NCI-H128 (cell line): ENCODE data around the gene ZFYVE21.
"Not testable (repeated sequence)": the region's sequence is repeated elsewhere in the genome, so short reads cannot be mapped to it uniquely, and the experiment has no call there.

Source experiments
- DNase-seq: peaks from one replicate; lab custom pipeline; 2025; ENCODE audit not compliant: unreplicated experiment; lab: John Stamatoyannopoulos, UW

Gene ZFYVE21

DNA sequence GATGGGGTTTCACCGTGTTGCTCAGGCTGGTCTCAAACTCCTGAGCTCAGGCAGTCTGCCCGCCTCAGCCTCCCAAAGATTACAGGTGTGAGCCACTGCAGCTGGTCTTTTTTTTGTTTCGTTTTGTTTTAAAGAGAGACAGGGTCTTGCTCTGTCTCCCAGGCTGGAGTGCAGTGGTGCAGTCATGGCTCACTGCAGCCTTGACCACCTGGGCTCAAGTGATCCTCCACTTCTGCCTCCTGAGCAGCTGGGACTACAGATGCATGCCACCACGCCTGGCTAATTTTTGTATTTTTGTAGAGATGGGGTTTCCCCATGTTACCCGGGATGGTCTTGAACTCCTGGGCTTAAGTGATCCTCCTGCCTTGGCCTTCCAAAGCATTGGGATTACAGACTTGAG is 24.0 kb upstream of the ZFYVE21 start:
- DNase-seq, result not testable (repeated sequence)

DNA sequence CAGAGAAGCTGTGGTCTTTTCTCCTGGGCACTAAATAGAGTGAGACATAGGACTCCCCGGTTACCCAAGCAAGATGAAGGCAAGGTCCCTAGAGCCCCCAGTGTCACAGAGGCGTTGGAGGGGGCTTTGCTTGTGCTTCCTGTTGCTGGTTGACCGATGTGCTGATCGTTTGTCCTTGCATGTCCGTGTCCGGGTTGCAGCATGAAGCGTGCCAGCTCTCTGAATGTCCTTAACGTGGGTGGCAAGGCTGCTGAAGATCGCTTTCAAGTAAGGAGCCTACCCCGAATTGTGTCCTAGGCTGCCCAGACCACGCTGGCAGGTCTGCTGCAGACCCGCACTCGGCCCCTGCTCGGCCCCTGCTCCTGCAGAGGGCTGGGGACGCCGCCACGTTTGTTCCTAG is 23.5 kb upstream of the ZFYVE21 start:
- no peak for DNase-seq

DNA sequence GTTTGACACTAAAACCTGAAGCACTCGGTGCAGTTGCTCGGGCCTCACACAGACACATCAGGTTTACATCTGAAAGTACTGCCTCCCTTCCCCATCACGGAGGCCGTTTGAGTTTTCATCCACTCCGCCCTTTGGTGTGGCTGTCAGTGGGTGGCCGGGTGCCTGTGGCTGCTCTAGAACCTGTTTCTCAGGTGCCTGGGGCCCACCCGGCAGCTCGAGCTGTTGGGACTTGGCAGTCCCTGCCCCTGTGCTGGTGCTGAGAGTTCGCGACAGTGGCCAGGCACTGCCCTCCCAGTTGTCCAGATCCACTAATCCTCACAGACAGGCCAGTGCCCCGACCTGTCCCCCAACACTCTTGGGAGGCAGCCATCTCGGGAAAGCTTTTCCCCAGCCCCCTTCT is 22.7 kb upstream of the ZFYVE21 start:
- DNase-seq, result no peak

DNA sequence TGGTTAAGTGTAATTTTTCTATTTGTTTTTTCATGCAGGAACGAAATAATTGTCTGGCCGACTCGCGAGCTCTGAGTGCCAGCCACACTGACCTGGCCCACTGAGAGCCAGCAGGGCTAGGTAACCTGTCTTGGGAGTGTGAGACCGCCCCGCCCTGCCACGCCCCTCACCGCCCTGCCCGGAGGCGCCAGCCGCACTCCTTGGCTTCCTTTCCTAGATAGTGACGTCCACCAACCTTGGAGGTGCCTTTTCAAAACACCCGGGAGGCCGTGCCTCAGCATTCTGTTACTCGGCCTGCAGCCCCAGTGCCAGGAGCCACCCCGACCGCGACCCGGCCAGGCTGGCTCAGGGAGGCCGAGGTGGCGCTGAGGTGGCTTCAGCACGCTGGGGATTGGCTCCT is 22.1 kb upstream of the ZFYVE21 start:
- DNase-seq, result no peak

DNA sequence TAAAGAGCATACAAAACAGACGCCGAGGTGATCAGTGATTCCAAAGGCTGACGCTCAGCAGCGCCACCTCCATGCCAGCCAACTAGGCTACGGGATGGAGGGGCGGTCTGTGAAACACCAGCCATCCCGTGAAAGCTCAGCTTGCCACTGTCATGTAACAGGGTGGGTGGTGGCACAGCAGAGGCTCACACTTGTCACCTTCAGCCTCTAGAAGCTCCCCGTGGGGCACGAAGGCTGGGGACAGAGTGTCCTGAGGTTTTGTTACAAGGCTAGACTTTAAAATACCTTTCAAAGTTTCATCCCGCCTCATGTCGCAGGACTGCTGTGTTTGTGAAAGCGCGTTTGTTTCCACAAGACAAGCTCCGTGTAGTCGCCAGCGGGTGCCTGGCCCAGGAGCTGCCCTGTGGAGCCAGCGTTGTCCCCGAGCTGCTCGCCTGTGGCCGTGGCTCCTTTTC is 21.0 kb upstream of the ZFYVE21 start:
- DNase-seq, result no peak

DNA sequence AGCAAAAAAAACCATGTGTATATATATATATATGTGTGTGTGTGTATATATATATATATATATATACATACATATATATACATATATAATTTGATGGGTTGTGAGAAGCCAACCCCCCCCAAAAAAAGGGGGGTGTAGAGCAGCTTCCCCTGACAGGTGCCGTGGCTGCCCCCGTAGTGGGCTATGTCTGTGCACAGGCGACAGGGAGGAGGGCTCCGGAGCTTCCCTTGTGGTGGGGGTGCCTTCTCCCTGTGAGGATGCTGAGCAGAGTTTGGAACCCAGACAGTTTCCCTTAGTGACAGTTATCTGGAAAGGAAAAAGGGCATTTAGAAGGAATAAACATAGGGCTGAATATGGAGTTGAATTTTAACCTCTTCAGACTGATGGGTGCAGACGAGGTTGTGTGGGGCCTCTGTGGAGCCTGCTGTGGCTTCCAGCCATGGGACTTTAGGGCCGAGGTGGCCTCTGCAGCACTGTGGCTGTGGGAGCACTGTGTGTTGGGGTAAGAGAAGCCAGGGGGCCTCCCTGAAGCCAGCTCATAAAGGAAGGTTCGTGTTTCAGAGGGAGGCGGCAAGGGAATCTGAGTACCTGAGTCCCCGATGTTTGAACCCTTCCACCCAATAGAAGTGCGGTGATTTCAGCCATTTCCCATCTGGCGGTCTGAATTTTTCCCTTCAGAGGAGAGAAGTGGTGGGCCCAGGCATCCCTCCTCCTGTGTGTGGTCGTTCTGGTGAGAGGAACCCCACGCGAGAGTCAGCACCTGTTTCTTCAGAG is 20.1 kb upstream of the ZFYVE21 start:
- no peak for DNase-seq

DNA sequence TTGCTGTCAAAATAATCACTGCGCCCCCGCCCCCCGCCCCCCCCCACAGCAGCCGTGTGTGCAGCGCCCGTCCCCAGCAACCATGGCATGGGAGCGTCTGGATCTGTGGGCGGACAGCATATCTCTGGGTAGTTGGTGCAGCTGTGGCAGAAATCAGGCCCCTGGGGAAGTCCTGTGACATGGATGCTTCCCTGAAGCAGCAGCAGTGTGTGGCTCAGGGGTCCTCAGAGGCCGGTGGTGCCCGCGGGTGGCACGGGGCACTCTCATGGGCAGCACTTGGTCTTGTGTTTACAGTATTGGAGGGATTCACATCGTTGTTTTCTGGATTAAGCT is 19.6 kb upstream of the ZFYVE21 start:
- no peak for DNase-seq

DNA sequence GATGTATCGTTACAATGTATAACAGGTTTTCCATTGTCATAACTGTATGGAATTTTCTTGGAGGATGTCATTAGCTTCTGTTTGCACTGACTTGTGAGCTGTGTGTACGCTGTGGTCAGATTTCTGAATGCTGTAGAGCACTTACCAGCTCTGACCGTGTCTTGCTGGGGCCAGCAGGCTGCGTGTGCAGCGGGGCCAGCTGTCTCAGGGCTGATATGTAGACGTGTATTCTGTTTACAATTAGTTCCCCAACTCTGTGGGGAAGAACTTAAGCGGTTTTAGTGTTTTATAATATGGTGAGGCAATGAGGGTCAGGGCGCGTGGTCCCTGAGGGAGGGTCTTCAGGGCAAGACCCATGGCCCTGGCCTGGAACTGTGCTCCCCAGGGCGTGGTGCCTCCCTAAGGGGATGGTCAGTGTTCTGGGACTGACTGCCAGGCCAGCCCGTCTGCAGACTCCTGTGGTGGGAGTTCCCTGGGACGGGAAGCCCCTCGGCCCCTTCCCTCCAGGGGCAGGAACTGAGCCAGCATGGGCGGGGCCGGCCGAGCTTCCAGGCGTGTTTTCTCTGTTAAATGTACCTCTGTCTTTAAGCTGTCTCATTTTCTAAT is 19.0 kb upstream of the ZFYVE21 start:
- no peak for DNase-seq

DNA sequence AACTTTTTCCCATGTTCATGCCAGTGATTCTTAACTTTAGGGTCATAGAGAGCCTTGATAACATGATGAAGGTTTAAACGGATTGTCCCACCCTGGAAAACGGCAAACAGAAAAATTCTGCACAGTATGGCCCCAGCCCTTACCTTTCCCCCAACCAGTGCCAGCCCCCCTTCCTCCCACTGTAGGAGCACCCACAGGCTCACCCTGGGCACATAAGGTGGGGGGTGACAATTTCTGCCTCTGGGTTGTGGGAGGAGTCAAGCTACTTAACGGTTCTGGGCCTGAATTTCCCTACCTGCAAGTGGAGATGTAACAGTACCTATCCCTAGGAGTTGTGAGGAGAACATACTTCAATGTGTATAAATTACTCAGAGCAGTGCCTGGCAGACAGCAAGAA is 18.4 kb upstream of the ZFYVE21 start:
- DNase-seq, result no peak

DNA sequence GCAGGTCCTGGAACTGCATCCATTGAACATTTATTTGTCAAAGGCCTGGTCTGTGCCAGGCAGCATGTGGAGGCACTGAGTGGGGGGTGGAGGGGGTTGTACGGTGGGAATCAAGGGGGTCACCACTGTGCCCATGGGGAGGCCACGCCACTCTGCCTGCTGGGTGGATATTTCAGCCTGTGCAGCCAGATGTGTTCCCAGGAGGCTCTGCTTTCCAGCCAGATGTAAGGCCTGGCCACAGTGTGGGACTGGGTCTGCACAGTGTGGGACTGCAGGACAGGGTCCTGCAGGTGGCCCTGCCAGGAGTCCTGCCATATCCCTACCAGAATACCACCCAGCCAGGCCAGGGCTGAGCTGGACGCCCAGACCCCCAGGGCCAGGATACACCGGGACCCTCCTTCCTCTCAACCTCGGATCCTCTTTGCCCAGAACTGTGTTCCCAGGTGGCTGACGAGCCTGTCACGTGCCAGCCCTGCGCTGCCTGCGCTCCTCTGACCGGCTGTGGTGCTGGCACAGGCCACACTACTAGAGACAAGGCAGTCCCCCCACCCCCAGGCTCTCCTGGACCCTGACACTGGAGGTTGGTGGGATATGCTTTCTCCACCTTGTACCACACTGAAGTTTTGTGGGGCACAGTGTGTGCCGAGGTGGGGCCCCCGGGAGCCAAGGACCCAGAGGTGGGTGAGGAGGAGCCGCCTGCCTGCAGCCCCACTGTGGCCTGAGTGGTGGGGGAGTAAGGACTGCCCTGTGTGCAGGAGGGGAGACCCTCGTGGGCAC is 17.8 kb upstream of the ZFYVE21 start:
- no peak for DNase-seq

DNA sequence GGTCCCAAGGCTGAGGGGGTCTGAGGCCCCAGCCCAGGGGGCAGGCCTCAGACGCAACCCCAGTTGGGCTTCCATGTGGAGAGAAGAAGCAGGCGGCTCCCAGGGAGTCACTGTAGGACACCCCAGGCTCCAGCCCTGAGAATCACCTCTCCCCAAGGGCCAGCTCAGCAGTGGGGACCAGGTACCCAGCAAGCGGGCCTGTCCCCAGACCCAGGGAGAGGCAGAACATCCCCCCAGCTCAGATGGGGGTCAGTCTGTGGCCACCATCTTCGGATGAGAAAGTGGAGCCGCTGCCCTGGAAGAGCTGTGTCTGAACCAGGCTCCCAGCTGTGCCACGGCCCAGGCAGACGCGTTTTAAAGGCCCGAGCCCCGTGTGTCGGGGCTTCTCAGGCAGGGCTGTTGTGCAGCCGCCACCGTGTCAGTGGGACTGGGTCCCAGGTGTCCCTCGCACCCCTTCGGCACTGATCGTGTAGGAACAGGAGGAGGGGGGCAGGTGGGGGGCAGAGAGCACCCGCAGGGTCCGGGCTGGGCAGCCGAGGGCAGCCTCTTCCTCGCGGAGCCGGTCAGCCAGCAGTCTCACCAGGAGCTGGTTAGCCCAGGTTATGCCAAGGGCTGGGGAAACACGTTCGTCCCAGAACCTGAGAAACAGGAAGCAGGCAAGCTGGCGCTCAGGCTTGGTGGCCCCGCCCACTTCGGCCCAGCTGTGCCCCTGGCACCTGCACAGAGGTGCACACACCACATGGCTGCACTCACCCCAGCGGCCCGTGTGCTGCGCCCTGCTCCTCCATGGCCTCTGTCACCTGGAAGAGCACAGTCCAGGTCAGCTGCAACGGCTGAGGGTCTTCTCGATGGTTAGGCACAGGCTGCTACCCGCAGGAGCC is 17.0 kb upstream of the ZFYVE21 start:
- no peak for DNase-seq

DNA sequence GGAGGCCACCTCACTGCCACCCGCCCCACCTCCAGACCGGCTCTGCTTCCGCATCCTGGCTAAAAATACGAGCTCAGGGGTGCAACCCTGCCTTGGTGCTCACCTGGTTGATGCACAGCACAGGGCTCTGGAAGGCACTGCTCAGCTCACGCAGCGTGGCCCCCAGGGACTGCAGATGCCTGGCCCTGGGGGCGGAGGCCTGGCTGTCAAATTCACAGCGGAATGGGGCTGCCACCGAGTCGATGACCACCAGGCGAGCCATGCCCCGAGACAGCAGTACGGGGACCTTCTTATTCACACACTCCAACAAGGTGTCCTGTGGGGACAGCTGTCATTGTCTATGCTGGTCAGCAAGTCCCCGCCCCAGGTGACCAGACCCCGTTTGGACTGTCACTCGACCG is 16.3 kb upstream of the ZFYVE21 start:
- DNase-seq, result no peak

DNA sequence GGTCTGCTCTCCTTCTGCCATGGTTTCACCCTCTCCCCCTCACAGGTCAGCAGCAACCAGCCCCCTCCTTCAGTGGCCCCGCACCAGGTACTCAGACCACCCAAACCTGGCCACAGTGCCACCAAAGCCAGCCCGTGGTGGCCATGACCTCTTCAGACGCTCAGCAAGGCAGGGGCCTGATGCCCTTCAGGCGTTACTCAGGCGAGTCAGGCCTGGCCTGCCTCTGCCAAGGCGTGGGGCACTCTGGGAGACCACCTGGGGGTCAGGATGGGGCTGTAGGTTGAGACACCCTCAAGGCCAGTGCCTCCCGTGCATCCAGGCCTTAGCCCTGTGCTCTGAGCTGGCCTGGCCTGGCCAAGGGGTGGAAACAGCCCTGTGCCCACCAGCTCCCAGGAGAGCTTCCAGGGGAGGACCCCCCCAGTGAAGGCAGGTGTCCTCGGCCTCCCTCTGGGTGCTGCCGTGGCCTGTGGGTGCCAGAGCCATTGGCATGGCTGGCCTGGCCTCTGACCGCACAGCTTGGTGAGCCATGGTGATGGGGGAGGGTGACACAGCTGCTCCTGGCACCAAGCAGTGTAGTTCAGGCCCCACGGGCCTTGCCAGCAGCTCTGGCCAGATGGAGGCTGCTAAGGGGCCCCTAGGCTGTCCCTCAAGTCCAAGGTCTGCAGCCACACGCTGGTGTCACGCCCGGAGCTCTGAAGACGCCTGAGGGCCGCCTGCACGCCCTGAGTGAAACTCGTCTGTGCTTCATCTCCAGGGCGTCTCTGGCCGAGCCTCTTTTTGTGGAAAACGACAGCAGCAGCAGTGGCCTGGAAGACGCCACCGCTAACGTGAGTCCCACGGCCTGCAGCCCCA is 15.5 kb upstream of the ZFYVE21 start:
- no peak for DNase-seq

DNA sequence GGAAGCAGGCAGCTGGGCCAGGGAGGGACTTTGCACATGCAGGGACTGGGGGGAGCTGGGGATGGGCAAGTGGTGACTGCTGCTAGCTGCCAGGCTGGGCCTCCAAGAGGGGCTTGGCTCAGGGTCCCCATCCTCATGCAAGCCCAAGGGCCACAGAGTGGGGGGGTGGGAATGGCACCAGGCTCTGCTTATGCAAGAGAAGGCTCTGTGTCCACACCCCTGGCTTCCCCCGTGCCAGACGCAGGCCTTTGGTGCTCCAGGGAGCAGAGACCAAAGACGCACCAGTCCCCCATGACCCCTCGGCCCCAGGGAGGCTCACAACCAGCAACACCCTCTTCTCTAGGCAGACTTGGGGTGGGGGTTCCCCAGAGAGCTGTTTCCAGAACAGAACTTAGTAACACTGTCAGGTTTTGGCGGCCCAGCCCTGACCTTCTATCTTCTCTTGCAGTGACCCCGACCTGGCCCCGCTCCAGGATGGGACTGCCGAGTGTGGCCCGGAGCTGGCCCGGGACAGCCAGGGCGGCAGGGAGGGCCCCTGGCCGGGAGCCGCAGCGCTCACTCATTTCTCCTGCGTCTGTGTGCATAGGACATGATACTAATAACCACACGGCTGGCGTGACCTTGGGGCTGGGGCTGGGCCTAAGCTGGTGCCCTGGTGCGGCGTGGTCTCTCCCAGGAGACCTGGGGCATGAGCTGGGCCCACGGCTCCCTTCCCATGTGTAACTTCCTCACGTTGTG is 14.7 kb upstream of the ZFYVE21 start:
- DNase-seq, result no peak

DNA sequence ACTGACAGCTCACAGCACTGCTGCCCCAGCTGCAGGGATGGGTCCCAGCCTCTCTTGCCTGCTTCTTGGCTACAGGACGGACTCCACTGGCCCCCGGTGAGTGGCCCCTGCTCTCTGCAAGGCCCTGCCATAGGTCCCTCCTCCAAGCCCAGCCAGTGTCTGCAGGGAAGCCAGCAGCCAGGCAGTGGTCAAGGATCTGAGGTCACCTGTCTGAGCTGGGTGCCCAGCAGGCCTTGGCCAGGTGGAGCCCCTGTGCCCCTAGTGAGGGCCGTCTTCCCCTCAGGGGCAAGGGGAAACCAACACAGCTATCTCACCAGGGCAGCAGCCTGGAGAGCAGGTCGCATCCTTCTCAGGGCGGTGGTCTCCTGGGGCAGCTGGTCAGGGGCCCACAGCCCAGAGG is 13.5 kb upstream of the ZFYVE21 start:
- DNase-seq, result no peak

DNA sequence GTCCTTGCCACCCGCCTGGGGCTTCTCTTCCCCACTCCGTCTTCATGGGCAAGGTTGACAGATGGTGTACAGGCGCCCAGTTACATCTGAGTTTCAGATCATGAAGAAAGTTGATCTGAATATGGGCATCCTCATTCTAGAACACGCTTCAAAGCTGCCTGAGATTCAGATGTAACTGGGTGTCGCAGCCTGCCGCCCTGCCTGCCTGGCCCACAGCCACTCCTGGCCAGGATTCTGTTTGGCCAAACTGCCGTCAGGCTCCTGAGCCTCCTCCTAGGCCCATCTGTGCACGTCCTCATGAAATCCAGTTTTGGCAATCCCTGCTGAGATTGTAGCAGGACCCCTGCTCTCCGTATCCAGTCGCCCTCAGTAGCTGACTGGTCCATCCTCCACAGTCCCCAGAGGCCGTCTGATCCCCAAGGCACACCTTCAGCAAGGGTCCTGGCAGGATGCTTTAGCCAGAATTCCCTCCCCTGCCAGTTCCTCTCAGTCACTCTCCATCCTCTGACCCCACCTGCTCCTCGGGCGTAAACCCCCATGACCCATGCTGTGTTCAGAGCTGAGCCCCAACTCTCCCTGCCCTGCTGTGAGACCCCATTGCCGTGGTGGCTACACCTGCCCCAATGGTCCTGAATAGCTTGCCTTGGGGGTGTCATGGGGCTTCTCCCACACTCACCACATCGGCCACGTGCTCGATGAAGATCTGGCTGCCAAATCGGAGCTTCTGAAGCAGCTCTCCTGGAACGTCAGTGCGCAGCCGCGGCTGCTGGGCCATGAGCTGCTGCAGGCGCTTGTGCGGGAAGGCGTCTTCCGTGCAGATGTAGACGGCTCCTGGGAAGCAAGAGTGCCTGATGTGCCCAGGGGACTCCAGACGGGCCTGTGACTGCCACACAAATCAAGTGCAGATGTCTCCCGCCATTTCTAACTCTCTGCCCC is 12.8 kb upstream of the ZFYVE21 start:
- no peak for DNase-seq

DNA sequence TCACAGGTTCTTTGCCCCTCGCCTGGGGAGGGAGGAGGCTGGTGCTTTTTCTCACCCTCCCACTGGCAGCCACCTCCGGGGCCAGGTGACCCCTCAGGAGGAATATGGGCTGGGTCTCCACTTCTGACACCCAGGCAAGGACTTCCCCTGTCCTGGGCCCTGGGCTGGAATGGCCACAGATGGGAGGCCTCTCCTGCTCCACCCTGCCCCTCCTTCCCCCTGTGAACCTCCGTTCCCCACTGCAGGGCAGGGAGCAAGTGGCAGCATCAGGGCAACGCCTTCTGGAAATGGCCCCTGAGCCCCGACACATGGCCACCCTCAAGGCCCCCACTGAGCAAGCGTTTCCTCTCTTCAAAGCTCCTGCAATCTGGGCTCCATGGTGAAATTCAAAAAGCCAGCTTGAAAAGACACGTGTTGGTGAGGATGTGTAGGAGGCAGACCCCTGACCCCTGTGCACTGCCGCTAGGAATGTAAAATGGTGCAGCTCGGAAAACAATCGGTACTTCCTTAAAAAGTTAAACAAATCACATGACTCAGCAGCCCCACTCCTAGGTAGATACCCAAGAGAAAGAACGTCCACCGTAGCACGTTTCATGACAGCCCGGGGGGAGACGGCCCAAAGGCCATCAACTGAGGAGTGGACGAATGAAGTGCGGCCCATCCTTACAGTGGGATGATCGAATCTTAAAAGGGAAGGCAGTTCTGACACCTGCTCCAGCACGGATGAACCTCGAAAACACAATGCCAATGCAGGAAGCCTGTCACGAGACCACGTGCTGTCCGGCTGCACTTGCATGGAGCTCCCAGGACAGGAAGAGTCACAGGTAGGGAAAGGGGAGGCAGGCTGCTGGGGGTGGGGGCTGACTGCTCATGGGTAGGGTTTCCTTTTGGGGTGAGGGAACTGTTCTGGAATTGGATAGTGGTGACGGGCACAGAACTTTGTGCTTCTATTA is 11.9 kb upstream of the ZFYVE21 start:
- DNase-seq, result no peak
